GM21786 (cell line): Measurements from ENCODE around the gene JSRP1.

ENCODE experiments used
- ATAC-seq: cut with Tn5 transposase; IDR thresholded peaks from one replicate; pipeline ENCODE4 v1.9.1; 2021; ENCODE audit not compliant: unreplicated experiment

Gene JSRP1

DNA sequence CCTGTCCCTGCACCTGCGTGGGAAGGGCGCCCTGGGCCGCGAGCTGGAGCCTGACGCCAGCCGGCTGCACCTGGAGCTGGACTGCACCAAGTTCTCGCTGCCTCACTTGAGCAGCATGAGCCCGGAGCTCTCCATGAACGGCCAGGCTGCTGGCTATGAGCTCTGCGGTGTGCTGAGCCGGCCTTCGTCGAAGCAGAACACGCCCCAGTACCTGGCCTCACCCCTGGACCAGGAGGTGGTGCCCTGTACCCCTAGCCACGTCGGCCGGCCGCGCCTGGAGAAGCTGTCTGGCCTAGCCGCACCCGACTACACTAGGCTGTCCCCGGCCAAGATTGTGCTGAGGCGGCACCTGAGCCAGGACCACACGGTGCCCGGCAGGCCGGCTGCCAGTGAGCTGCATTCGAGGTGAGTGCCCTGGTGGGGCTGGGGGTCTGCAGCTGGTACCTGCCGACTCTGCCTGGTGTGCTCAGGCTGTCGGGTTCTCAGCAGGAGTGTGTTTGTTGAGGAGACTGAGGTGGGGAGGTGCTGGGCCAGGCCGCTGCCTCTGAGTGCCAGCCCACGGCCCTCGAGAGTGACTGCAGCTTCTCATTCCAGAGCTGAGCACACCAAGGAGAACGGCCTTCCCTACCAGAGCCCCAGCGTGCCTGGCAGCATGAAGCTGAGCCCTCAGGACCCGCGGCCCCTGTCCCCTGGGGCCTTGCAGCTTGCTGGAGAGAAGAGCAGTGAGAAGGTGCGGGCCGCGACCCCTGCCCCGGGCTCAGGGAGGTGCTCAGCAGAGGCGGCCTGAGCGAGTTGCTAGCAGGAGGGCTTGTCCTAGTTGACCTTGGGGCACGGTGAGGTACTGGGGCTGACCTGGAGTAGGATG lies 39.6 kb downstream of the JSRP1 start:
- ATAC-seq: no peak

DNA sequence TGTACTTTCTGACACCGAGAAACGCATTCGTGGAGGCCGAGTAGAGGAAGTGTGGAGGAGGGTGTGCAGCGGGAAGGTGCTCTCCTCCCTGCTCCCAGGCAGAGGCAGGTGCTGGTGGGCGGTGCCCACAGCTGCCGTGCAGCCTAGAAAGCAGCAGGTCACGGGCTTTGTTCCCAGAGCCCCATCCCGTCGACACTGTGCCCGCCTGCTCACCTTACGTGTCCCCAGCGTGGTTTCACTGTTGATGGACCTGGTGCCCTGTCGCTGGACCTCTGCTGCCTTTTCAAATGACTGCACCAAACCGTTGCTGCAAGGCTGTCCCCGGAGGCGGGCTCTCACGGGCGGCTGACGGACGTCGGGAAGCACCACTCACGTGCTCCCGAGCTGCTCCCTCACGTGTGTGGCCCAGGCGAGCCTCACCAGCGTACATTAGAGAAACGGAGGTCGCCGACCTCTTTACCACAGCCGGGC lies 40.9 kb downstream of the JSRP1 start:
- no peak for ATAC-seq

DNA sequence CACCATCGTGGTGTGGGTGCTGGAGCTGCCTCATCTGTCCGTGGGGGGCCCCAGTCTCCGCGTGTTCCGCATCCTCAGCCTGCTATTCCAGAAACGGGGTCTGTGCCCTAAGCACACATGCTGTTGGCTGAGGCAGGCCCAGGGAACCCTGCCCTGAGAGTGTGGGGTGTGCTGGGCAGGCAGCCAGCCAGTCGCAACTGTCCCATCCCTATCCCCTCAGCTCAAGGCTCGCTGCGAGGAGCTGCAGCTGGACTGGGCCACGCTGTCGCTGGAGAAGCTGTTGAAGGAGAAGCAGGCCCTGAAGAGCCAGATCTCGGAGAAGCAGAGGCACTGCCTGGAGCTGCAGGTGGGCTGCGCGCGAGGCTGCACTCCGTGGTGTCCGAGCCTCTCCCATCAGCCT lies 42.0 kb downstream of the JSRP1 start:
- no peak for ATAC-seq

DNA sequence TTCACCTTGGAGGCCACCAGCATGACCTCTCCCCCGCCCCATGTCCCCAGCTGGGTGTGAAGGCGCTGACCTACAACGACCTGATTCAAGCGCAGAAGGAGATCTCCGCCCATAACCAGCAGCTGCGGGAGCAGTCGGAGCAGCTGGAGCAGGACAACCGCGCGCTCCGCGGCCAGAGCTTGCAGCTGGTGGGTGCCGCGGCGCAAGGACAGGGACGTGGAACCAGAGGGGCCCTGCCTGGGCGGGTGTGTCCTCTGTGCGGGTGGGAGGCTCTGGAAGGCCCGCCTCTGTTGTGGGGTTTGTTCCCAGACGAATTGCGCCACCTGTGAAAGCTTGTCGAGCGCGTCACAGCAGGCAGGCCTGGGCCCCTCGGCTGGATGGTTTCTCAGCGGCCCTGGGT lies 42.4 kb downstream of the JSRP1 start:
- no peak for ATAC-seq

DNA sequence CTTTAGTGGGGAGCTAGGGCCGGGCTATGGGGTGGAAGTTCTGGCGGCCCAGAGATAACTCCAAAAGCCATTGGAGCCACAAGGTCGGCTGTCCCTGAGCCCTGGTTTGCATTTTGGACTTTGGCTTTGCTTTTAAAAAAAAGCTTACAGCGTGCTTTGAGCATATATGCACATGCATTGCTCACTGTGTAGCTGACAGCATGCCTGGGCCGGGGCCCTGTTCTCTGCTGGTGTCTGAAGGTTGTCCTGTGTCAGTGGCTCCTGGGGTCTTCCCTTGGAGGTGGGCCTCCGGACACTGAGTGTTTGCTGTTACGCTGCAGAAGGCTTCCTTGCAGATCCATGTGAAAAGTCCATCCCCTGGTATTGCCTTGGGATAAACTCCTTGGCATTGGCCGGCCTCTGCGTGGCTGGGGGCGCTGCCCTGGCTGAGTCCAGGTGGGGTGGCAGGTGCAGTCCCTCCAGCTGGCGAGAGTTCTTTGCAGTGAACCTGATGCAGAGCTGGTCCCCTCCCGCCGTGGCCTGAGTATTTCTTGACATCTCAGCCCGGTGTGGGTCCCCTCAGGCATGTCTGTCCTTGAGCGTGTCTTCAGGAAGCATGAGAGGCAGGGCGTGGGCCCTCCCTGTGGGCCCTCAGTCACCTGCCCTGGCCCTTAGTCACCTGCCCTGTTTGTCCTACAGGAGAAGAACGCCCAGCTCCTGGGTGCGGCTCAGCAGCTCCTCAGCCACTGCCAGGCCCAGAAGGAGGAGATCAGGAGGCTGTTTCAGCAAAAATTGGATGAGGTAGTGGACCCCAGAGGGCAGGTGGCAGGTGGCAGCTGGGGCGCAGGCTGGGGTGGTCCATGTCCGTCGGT lies 43.1 kb downstream of the JSRP1 start:
- no peak for ATAC-seq

DNA sequence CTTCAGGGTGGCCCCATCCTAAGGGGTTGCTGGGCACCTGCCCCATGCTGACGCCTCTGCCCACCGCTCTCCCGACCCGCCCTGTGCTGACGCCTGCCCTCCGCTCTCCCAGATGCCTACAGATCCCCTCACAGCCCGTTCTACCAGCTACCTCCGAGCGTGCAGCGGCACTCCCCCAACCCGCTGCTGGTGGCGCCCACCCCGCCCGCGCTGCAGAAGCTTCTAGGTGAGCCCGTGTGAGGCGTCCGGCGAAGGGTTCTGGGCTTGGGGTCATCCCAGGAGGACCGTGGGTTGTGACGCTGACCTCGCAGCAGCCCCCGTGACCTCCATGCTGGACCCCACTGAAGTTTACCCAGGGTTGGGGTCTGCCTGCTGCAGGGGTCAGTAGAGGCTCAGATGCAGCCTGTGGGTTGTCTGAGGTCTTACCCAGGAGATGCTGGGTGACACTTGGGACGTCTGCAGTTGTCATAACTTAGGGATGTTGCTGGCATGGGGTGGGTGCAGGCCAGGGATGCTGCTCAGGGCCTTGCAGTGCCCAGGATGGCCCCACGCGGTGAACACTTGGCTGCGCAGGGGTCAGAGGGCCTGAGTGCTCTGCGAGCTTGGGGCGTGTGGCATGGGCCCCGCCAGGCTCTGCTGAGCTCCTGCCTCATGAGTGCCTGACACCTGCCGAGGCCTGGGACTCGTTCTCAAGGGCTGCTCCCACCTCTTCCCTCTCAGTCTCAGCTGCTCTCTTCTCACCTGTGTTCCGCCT lies 45.1 kb downstream of the JSRP1 start:
- no peak for ATAC-seq

DNA sequence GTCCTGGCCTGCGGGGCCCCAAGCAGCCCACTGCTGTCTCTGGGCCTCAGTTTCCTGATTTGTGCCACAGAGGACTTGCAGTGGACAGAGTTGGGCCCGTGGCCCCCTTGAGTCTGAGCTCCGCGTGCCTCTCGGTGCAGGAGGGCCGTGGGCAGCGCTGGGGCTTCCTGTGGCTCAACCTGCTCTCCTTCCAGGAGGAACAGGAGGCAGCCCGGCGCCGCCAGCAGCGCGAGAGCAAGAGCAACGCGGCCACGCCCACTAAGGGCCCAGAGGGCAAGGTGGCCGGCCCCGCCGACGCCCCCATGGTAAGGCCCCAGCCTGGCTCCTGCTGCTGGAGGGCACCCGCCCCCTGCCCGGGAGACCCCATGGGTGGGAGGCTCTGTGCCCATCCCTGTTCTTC lies 46.0 kb downstream of the JSRP1 start:
- no peak for ATAC-seq

DNA sequence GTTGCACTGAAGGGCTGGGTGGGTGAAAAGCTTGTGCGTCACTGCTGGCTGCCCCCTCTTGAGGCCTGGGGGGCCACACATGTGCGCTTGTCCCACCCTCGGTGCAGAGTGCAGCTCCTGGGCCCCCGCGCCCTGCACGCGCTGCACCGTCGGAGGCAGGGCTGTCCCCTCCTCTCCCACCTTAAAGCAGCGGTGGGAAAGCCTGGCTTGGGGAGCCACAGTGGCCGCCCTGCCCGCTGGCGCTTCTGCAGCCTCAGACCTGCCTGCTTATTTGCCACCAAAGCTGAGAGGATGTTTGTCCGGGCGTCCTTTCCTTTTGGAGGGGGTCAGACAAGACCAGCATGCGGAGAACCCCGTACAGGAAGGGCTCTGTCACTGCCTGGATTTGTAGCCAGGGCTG lies 46.8 kb downstream of the JSRP1 start:
- ATAC-seq: no peak

DNA sequence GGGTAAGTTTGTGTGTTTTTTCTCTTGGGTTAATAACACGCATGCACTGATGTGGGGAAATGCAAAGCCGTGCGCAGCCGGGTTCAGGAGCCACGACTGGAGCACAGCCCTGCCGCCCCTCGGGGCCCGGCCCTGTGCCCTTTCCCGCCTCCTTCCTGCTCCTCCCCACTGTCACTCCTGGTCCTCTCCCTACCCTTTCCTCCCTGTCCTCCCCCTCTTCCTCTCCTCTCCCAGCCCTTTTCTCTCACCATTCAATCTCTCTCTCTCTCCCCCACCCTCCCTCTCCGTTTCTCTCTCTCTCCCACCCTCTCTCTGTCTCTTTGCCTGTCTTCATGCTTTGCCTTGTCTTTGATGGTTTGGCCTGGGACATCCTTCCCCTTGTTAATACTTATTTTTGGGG lies 47.2 kb downstream of the JSRP1 start:
- no peak for ATAC-seq

DNA sequence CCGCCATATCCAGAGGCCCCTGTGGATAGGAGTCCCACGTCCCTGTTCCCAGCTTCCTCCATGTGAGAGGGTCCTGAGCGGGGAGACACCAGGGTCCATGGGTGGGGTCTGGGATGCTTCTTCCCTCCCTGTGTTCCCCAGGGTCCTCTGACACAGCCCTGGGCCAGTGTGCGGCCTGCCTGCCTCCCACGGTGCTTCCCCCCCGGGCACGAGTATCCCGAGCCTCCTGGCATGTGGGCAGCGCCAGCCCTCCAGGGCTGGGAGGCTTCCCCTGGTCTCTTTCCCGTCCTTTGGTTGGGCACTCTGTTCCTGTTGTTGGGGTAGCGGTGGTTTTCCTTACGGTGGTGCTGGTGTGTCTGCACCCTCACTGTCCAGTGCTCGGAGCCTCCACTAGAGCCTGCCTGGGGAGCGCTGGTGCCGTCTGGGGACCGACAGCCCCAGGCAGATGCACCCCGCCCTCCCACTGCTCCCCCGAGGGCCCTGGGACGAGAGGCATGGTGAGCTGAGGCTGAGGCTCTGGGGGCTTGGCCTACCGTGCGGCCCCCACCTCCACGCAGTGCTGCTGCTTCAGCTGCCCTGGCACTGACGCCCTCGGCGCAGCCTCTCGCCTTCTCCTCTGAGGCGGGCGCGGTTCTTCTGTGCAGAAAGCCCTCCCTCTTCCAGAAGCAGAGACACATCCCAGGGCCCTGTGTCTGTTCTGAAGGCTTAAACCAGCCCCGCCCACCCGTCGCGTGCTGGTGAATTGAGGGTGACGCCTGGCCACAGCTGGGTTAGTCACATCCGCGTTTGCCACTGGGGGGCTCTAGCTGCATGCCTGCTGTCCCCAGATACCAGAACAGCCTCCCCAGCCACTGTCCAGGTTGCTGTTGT lies 48.0 kb downstream of the JSRP1 start:
- ATAC-seq: no peak

DNA sequence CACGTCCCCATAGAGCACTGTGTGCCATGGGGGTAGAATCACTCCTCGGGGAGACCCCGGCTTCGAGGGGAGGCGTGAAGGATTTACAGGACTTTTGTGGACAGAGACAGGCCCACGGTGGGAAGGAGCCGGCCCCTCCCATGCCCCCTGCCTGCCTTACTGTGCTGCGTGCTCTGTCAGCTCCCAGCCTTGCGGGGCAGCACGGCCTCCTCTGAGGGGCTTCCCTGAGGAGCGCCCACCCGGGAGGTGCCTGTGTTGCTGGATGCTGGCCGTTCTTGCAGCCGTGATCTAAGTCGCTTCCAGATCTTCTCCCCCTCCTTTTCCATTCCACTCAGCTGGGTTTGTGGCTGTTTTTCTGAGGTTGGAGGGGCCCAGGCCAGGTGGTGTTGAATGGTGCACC lies 49.2 kb downstream of the JSRP1 start:
- no peak for ATAC-seq

DNA sequence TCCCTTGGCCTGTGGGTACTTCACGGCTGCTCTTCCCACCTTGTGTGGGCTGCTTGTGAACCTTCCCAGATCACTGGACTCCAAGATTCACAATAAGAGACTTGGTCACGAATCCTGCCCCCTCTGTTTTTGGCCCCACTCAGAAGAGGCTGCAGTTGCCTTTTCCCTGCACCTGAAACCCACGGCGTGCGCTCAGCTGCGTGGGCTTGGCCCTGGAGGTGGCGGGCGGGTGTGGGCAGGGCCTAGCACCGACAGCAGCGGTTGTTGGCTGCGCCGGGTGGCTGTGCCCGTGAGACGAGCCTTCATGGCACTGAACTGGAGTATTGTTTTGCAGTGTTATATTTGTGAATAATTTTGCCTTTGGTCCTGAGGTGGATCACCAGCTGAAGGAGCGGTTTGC lies 53.9 kb downstream of the JSRP1 start:
- ATAC-seq: no peak
